Measurements from ENCODE around the gene NUDT7.

Gene NUDT7

DNA sequence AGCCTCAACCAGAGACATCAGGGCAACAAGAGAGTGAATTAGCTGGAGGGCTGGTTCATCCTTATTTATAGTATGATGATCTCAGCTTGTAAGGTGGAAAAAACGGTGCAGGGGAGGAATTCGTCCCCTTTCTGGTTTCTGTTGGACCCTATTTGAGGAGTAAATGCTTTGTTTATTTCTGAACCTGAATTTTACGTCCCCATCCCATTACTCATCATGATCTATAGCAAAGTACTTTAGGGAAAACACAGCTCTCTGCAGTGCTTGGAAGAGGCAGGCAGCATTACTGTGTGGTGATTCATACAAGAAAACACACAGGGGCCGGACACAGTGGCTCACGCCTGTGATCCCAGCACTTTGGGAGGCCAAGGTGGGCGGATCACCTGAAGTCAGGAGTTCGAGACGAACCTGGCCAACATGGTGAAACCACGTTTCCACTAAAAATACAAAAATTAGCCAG, 58.1 kb downstream of the NUDT7 start:
- DNase-seq (ENCODE audit: low read depth, low spot score), result no peak

DNA sequence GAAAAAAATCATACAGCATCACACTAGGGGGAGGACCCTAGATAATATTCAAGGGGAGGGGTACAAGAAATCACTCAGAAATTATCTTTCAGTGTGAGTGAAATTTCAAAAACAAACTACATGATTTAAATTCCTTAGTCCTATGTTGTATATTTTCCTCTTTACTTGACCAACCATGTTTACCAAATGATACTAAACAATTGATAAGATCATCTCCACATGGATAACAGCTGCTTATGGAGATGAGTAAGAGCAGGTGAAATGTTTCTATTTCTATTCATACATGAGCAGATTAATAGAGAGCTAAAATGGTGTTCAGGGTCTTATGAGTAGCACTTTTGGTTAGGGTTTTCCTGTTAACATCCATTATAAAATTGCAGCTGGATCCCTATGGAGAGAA, 58.8 kb downstream of the NUDT7 start:
- DNase-seq (ENCODE audit: low read depth, low spot score), result no peak

DNA sequence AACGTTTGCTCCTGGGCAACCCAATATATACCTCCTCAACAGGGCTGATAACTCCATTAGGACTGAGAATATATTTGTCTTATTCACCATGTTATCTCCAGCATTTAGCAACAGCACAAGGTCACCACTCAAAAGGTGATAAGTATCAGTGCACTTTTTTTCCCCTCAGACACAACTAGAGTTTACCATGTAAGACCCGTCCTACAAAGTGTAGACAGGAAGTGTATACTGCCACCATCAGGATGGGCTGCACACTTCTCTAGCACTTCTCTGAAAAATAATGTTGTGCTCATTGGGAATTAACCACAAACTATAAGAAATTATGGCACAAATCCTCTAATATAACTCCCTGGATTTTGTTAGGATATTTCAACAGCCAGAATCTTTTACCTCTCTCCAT, 60.4 kb downstream of the NUDT7 start:
- no peak for DNase-seq (ENCODE audit: low read depth, low spot score)

DNA sequence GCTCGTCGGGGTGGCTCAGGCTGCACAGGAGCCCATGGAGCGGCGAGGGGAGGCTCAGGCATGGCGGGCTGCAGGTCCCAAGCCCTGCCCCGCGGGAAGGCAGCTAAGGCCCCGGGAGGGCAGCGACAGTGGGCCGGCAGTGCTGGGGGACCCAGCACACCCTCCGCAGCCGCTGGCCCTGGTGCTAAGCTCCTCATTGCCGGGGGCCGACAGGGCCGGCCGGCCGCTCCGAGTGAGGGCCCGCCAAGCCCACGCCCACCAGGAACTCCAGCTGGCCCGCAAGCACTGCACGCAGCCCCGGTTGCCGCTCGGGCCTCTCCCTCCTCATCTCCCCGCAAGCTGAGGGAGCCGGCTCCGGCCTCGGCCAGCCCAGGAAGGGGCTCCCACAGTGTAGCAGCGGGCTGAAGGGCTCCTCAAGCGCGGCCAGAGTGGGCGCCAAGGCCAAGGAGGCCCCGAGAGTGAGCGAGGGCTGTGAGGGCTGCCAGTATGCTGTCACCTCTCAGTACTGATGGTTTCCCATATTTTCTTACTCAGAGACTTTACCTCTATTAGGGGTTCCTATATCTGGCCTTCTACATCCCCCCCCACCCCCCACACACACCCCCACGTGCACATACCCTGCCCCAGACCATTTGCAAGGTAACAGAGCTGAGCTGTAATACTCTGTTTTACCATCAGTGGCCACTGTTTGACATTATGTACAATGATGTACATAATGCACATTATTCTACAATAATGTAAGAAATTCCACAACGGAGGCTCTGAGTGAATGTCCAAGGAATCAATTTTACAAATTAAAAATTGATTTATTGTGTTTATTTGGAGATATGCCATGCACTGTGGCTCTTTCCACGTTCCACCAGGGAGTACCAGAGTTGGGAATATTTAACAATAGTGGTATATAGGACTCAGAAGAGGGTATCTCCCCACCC, 62.4 kb downstream of the NUDT7 start:
- DNase-seq (ENCODE audit: low read depth, low spot score), result no peak

DNA sequence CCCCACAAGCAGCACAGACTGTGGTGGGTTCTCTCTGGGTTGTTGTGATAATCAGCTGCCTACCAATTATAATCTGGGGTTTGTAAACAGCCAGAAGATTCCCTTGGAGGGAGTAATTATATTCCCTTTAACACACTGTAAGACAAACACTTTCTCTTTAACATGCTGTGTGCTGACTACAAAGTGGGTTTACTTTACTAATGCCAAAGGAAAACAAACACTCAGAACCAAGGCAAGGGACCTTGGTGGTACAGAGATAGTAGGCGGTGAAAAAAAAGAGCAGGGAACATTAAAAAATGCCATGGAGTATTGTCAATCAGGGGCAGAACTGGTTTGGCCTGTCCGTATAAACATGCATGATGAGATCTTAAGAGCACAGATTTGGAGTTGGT, 63.1 kb downstream of the NUDT7 start:
- DNase-seq (ENCODE audit: low read depth, low spot score), result no peak

DNA sequence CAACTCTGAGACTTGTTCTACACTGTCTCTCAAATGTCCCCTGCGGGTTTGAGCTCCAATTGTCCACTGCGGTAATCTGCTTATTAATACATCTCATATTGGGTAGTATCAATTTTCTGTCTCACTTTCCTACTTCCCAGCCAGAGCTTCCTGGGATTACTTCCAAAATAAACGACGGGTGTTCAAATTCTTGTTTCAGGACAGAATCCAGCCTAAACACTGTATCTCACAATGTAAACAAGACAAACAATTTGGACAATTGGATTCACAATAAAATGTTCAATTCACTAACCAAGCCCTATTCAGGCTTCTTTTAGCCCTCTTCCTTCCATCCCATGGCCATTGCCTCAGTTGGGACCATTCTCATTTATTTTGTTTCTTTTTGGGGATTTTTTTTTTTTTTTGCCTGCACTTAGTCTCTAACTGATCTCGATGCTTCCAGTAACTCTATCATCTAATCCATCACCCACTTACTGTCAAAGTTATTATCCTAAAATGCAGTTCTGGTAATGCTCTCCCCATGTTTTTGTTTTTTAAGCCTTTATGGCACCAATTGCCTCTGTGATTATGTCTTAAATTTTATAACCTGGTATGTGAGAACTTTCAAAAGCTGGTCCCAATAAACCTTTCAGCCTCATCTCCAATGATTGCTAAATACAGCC, 64.0 kb downstream of the NUDT7 start:
- DNase-seq (ENCODE audit: low read depth, low spot score), result no peak

DNA sequence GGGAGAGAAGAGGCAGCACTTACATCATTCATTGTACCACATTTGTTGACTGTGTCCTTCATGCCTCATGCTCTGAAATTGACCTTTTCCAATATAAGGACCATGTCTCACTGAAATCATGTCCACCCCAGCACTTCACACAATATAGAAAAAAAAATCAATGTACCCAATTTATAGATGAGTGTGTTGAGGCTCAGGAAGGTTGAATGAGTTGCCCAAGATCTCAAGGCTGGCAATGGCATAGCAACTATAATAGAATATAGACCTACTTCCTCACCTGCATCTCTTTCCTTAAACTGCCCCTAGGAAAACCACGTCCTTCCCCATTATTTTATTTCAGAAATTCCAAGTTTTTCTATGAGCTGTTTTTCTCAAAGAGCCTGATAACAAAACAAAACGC, 65.1 kb downstream of the NUDT7 start:
- DNase-seq (ENCODE audit: low read depth, low spot score), result no peak

DNA sequence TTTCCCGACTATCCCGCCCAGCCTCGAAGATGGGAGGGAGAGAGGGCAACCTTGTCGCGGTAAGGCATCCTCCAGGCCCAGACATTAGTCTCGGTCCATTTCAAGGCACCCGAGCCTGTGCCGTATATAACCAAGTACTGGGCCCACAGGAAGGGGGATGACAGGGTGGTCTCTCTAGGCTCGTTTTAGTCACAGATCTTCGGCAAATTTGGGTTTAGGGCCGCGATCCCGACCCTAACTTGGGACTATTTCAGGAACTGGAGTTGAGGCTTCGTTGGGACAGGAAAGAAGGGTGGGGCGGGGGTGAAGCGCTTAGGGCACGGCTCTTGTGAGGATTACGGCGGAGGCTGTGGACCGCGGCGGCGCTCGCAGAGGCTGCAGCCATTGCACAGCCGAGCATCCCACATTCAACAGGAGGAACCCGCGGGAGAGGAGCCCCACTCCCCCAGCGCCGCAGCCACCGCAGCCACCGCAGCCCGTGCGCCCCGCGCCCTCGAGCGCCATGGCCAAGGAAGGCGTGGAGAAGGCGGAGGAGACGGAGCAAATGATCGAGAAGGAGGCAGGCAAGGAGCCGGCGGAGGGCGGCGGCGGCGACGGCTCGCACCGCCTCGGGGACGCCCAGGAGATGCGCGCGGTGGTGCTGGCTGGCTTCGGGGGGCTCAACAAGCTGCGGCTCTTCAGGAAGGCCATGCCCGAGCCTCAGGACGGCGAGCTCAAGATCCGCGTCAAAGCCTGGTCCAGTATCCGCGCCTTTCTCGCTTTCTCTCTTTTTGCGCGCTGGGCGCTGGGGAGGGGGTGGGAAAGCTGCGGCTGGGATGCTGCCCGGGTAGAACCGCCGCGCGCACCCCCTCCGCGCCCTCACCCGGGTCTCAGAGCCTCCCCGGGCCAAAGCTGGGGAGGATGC, 66.1 kb downstream of the NUDT7 start, which contains the start of gene VAT1L:
TSS of gene VAT1L (plus strand) at position 384 of the 904 bp plus-strand sequence. CDS start at position 503, 119 bp downstream.
- DNase-seq (ENCODE audit: low read depth, low spot score), result no peak

DNA sequence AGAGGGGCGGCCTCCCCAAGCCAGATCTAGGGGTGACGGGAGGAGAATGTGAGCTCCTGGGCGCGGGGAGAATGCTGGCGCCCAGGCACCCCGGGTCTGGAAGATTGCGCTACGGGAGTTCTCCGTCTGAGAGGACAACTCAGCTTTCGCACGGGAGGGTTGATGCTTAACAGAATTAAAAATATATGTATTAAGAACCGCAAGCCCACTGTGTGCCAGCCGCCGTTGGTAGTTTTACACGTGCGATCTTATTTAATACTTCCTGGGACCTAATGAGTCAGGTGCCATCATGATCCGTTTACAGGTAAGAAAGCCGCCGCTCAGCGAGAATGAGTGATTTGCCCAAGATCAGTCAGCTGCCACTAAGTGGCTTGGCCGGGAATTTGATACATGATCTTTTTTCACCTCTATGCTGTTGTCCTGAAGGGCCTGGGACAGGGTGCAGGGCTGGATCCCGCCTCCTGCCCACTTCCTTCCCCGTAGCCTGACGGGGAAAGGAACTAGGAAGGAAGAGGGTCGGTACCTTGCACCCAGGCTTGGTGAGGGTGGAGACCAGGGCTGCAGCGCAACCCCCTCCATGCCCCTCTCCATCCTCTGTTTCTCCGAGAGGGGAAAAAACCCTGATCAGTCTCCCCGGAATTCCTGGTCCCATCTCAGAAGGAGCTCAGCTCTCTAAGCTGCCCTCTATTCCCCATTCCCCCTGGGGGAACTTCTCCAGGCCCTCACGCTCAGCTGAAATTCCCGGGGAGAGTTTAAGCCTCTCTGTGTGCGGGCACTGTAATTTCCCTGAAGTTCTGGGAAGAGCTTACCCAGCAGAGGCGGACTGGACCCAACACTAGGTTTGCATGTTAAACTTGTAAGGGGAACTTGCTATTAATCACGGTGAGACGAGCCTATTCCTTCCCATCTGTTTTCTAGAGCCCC, 67.0 kb downstream of the NUDT7 start:
- no peak for DNase-seq (ENCODE audit: low read depth, low spot score)

DNA sequence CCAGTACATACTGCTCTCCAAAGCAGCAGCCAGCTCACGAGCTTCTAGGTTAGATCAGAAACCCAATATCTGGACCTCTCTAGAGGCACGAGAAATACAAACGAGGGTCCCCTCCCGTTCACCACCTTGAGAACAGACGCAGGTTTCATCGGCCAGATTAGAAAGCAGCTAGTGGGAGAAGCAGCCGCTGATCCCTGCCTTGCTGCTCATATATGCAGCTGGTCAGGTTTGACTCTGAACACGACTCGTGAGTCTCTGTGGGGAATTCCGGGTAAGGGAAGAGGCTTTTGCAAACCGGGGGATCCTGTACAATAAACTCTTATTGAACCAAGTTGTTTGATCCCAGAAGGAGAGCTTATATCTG, 67.7 kb downstream of the NUDT7 start:
- no peak for DNase-seq (ENCODE audit: low read depth, low spot score)

DNA sequence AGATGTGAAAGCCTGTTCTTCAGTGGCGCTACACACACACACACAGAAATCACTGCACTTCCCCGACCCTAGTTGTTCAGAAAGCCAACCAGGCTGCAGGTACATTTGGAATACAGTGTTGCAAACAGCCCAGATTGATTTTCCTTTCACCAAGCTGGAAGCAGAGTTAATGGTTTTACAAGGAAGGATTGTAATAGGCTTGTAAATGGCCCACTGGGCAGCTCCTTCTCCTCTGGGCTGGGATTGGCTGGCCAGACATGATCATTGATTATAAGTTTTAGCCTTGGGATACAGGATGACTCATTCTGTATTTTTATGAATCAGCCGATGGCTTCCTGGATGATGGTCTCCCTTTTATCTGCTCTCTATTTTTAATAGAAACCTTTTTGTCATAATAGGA, 68.6 kb downstream of the NUDT7 start:
- DNase-seq (ENCODE audit: low read depth, low spot score), result no peak

Measured in activated naive CD8-positive, alpha-beta T cell treated with anti-CD3 and anti-CD28 coated beads, Interleukin-2, amount 50 U/mL, for 16 hours (primary cell).